GM19238 (cell line): ENCODE results near the gene DTNA.
A peak's percentile ranks its signal among the peaks of the same experiment; 100 is the strongest.

Source experiments
- DNase-seq: peaks from one replicate; pipeline ENCODE4 v3.0.0; 2011; ENCODE audit warnings: low spot score; ENCODE audit not compliant: insufficient read length

Gene DTNA

GRCh38 chr18:34767601-34768027 is 57.5 kb downstream of the DTNA start:
- no peak for DNase-seq

- DNase-seq: no peak
These were observed 61.9 kb downstream of the DTNA start for GRCh38 chr18:34771958-34772357.

GRCh38 chr18:34772887-34773286 is 62.8 kb downstream of the DTNA start:
- no peak for DNase-seq

GRCh38 chr18:34773378-34773777 is 63.3 kb downstream of the DTNA start:
- DNase-seq: no peak

- DNase-seq: no peak
These were observed 64.1 kb downstream of the DTNA start for GRCh38 chr18:34773961-34774766.

GRCh38 chr18:34775461-34775860 is 65.4 kb downstream of the DTNA start:
- DNase-seq: no peak

GRCh38 chr18:34779112-34779511 is 69.0 kb downstream of the DTNA start:
- DNase-seq: no peak

GRCh38 chr18:34780856-34781255 is 70.8 kb downstream of the DTNA start:
- DNase-seq: no peak

GRCh38 chr18:34783501-34783900 is 73.4 kb downstream of the DTNA start:
- DNase-seq: no peak

GRCh38 chr18:34786162-34786741 is 76.2 kb downstream of the DTNA start:
- DNase-seq: no peak

- DNase-seq: peak; percentile 5
These were observed 77.9 kb downstream of the DTNA start for GRCh38 chr18:34787931-34788532.

- no peak for DNase-seq
These were observed 79.8 kb downstream of the DTNA start for GRCh38 chr18:34789768-34790344.

- DNase-seq: no peak
These were observed 84.2 kb downstream of the DTNA start for GRCh38 chr18:34794348-34794747.

GRCh38 chr18:34795070-34795732 is 85.1 kb downstream of the DTNA start:
- no peak for DNase-seq

GRCh38 chr18:34796035-34796657 is 86.0 kb downstream of the DTNA start:
- DNase-seq: no peak

GRCh38 chr18:34799291-34799690 is 89.2 kb downstream of the DTNA start:
- no peak for DNase-seq

GRCh38 chr18:34800381-34800780 is 90.3 kb downstream of the DTNA start:
- no peak for DNase-seq

- no peak for DNase-seq
These were observed 91.7 kb downstream of the DTNA start for GRCh38 chr18:34801774-34802173.

- no peak for DNase-seq
These were observed 92.9 kb downstream of the DTNA start for GRCh38 chr18:34802959-34803358.

- DNase-seq: no peak
These were observed 93.8 kb downstream of the DTNA start for GRCh38 chr18:34803877-34804400.
